Keratinocyte (primary cell): Measurements from ENCODE around the gene VPS33B. TPM values are rescaled to one million over a fixed set of nuclear protein-coding genes. Genes with fewer than 3 reads are reported as not detected.

Experiments
- DNase-seq: peaks from one replicate; pipeline ENCODE4 v3.0.0-alpha.2; 2011; ENCODE audit warnings: low read depth, missing footprints, low spot score
- FAIRE-seq: peaks from 2 replicates; lab custom pipeline; 2011; peaks lifted over from hg19 to GRCh38; lab: Jason Lieb, UNC
- H2AFZ ChIP-seq: 2 replicates; pipeline ENCODE4 v1.6.0; 2012; ENCODE audit warnings: low read length, control low read depth, inconsistent platforms; ENCODE audit not compliant: control insufficient read depth
- H3K27ac ChIP-seq: 2 replicates; pipeline ENCODE4 v1.5.1; 2011; ENCODE audit warnings: low read length; ENCODE audit not compliant: control insufficient read depth, insufficient read depth
- H3K27me3 ChIP-seq: 3 replicates; pipeline ENCODE4 v1.6.0; 2011; ENCODE audit warnings: low read length; ENCODE audit not compliant: control insufficient read depth, insufficient read depth; ENCODE audit errors: extremely low read depth
- H3K36me3 ChIP-seq, 2 experiments: 2 replicates in 1 of 2; 3 replicates in 1 of 2; pipeline ENCODE4 v1.5.1; 2011; ENCODE audit warnings: low read length in 2 of 2, mild to moderate bottlenecking in 1 of 2; ENCODE audit not compliant: control insufficient read depth in 2 of 2, insufficient read depth in 2 of 2; ENCODE audit errors: extremely low read depth in 1 of 2
- H3K4me1 ChIP-seq: 3 replicates; pipeline ENCODE4 v1.5.1; 2011; ENCODE audit warnings: low read length; ENCODE audit not compliant: control insufficient read depth, insufficient read depth; ENCODE audit errors: extremely low read depth
- H3K4me2 ChIP-seq: 3 replicates; pipeline ENCODE4 v1.6.0; 2011; ENCODE audit warnings: low read depth, low read length; ENCODE audit not compliant: control insufficient read depth, insufficient read depth; ENCODE audit errors: extremely low read depth
- H3K4me3 ChIP-seq, 3 experiments: fragments of 200-600 bp in 1 of 3; sonication (generic) in 1 of 3; 2 replicates in 2 of 3; 3 replicates in 1 of 3; pipeline ENCODE4 v1.5.1; 2011 to 2016; ENCODE audit warnings: low read length in 3 of 3, mild to moderate bottlenecking in 3 of 3, control low read depth in 2 of 3, inconsistent platforms in 1 of 3, low read depth in 1 of 3, mixed read lengths in 1 of 3, mixed run types in 1 of 3, moderate library complexity in 1 of 3; ENCODE audit not compliant: control insufficient read depth in 2 of 3, insufficient read depth in 2 of 3; ENCODE audit errors: extremely low read depth in 1 of 3
- H3K79me2 ChIP-seq: 2 replicates; pipeline ENCODE4 v1.6.0; 2012; ENCODE audit warnings: low read length; ENCODE audit not compliant: control insufficient read depth, insufficient read depth
- H3K9ac ChIP-seq: 3 replicates; pipeline ENCODE4 v1.6.0; 2011; ENCODE audit warnings: low read length; ENCODE audit not compliant: control insufficient read depth, insufficient read depth; ENCODE audit errors: extremely low read depth
- H3K9me1 ChIP-seq: 3 replicates; pipeline ENCODE4 v1.6.0; 2011; ENCODE audit warnings: low read length; ENCODE audit not compliant: control insufficient read depth, insufficient read depth; ENCODE audit errors: extremely low read depth
- H3K9me3 ChIP-seq: 2 replicates; pipeline ENCODE4 v1.5.1; 2012; ENCODE audit warnings: low read depth, low read length; ENCODE audit not compliant: control insufficient read depth
- H4K20me1 ChIP-seq: 3 replicates; pipeline ENCODE4 v1.6.0; 2011; ENCODE audit warnings: low read length; ENCODE audit not compliant: control insufficient read depth, insufficient read depth; ENCODE audit errors: extremely low read depth
- EZH2 ChIP-seq: IDR thresholded peaks from one replicate; pipeline ENCODE4 v1.6.1; 2012; ENCODE audit warnings: inconsistent platforms, mild to moderate bottlenecking, low read length, moderate library complexity
- dilution Hi-C: fragments of 300-500 bp; cut with MboI; formaldehyde crosslinking; loops from one replicate; pipeline ENCODE4 v1.7.0; 2020; ENCODE audit warnings: low sequenced_read_pairs; ENCODE audit not compliant: extremely low pct_ligation_motif_present
- polyA plus RNA-seq, 5 experiments: library from polyadenylated mRNA; depleted of rRNA in 3 of 5; stranded (reverse) in 3 of 5; stranded (forward) in 1 of 5; unstranded in 1 of 5; fragments of >200 nt; gene quantifications; 1 replicate in 1 of 5; 2 replicates in 3 of 5; 3 replicates in 1 of 5; pipeline versions ENCODE4 v1.2.1 to v1.2.3, GENCODE V29; 2011 to 2012; ENCODE audit warnings: missing spikeins in 2 of 5, low read depth in 1 of 5, low replicate concordance in 1 of 5
- small RNA-seq, 3 experiments: library from RNA; depleted of rRNA; stranded (forward); fragments of <200 nt; gene quantifications; one replicate each; pipeline ENCODE3, GENCODE V24; 2012; ENCODE audit warnings: low read depth in 3 of 3, low replicate concordance in 1 of 3; ENCODE audit not compliant: insufficient read length in 3 of 3
- TF ChIP-seq, protein P1 (sequence below), 3 experiments: IDR thresholded peaks in 1 of 3; conservative IDR thresholded peaks in 1 of 3; optimal IDR thresholded peaks in 1 of 3; 2 replicates in 2 of 3; 3 replicates in 1 of 3; pipeline versions ENCODE3 to v1.5.1; 2011; ENCODE audit warnings: low read length in 3 of 3, mild to moderate bottlenecking in 3 of 3, moderate library complexity in 2 of 3, control low read depth in 1 of 3, inconsistent platforms in 1 of 3; ENCODE audit not compliant: insufficient read depth in 2 of 3; ENCODE audit errors: extremely low read depth in 1 of 3

The VPS33B gene
- polyA plus RNA-seq, 1 donor (not counting 4 experiments of a cell fraction or from before 2014, with no cell fraction given): 20.2 TPM

DNA sequence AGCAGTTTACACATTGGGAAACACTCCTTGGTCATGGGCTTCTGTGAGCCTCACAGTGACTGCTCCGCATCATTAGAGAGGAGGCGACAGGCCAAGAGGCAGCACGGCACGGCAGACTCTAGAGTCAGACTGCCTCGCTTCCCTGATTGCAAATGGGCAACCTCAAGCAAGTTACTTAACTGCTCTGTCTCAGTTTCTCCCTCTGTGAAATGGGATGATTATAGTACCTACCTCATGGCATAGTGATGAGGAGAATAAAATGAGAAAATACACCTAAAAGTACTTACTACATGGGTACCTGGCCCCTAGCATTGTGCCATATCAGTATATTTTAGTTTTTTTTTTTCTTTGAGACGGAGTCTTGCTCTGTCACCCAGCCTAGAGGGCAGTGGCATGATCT lies 71.7 kb downstream of the VPS33B start:
- Histone ChIP-seq H3K27ac (no peak overlapping the region), H3K4me2 (no peak overlapping the region), H3K4me3 (no peak overlapping the region), H3K9ac (no peak overlapping the region), H2AFZ (no peak overlapping the region), H3K4me1 (peaks cover 9% of the 10 kb centered on the region), H4K20me1 (no peaks in the 10 kb centered on the region), H3K36me3 (peaks cover 39 to 46% of the 10 kb centered on the region in 2 experiments), H3K9me3 (no peaks in the 10 kb centered on the region), H3K9me1 (no peaks in the 10 kb centered on the region), H3K27me3 (no peaks in the 10 kb centered on the region), H3K79me2 (no peaks in the 10 kb centered on the region)
- FAIRE-seq (no peak), DNase-seq (no peak)
- dilution Hi-C loops: no loop called here
- TF ChIP-seq EZH2: no peak
- TF ChIP-seq, protein P1, sequence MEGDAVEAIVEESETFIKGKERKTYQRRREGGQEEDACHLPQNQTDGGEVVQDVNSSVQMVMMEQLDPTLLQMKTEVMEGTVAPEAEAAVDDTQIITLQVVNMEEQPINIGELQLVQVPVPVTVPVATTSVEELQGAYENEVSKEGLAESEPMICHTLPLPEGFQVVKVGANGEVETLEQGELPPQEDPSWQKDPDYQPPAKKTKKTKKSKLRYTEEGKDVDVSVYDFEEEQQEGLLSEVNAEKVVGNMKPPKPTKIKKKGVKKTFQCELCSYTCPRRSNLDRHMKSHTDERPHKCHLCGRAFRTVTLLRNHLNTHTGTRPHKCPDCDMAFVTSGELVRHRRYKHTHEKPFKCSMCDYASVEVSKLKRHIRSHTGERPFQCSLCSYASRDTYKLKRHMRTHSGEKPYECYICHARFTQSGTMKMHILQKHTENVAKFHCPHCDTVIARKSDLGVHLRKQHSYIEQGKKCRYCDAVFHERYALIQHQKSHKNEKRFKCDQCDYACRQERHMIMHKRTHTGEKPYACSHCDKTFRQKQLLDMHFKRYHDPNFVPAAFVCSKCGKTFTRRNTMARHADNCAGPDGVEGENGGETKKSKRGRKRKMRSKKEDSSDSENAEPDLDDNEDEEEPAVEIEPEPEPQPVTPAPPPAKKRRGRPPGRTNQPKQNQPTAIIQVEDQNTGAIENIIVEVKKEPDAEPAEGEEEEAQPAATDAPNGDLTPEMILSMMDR (optimal IDR thresholded peaks at IDR 0.05 in 1 of 3, IDR thresholded peaks at IDR 0.05 in 1 of 3, conservative IDR thresholded peaks at IDR 0.05 in 1 of 3; ENCODE audit: extremely low read depth in 1 of 3, insufficient read depth in 2 of 3, low read length in 3 of 3): no peak

- Histone ChIP-seq H3K9me3 (no peaks in the 10 kb centered on the region), H2AFZ (no peak overlapping the region), H3K27ac (no peak overlapping the region), H3K9ac (no peak overlapping the region), H3K9me1 (no peaks in the 10 kb centered on the region), H3K4me3 (no peak overlapping the region), H3K4me1 (peaks cover 4% of the 10 kb centered on the region), H3K79me2 (no peaks in the 10 kb centered on the region), H3K27me3 (no peaks in the 10 kb centered on the region), H3K36me3 (peaks cover 39 to 47% of the 10 kb centered on the region in 2 experiments), H4K20me1 (no peaks in the 10 kb centered on the region), H3K4me2 (no peak overlapping the region)
- FAIRE-seq (no peak), DNase-seq (no peak)
- dilution Hi-C loops: no loop called here
- no peak for TF ChIP-seq EZH2
Observed at GRCh38 chr15:90949979-90950675, 72.3 kb downstream of the VPS33B start.

Small RNA genes lying within 50 kb of the gene (small RNA-seq; reads per million reads assigned to genes)
- gene RF00019: 0 reads per million in 3 experiments

Other genes with a start within 250 kb of the VPS33B start
- 22.8 to 36.5 TPM (median 34.7 TPM) in 3 replicates for gene FURIN, start 154.0 kb downstream of the VPS33B start, polyA plus RNA-seq
- 0.24 to 0.34 TPM (median 0.28 TPM) in 3 replicates for gene FES, start 138.1 kb downstream of the VPS33B start, polyA plus RNA-seq
- gene MAN2A2, start 119.3 kb downstream of the VPS33B start, polyA plus RNA-seq: 6.6 to 13.4 TPM (median 9.7 TPM) in 3 replicates
- 10.6 to 12.1 TPM (median 11.8 TPM) in 3 replicates for gene HDDC3, start 90.0 kb downstream of the VPS33B start, polyA plus RNA-seq
- 60.9 to 91.0 TPM (median 63.1 TPM) in 3 replicates for gene UNC45A, start 87.3 kb downstream of the VPS33B start, polyA plus RNA-seq
- gene RCCD1, start 67.7 kb downstream of the VPS33B start, polyA plus RNA-seq: 4.9 to 7.8 TPM (median 7.3 TPM) in 3 replicates
- gene PRC1, start 28.1 kb downstream of the VPS33B start, polyA plus RNA-seq: 23.4 to 105 TPM (median 78.4 TPM) in 3 replicates
- gene SV2B, start 77.7 kb upstream of the VPS33B start, polyA plus RNA-seq: 0.01 to 0.04 TPM in 2 of 3 replicates, not detected in the other